Adrenal gland (tissue), 12 donors: ENCODE results near the gene RNF166. TPM values are rescaled to one million over a fixed set of nuclear protein-coding genes. Genes with fewer than 3 reads are reported as not detected.
A peak's percentile ranks its signal among the peaks of the same experiment; 100 is the strongest.

Experiments
- DNase-seq, 7 donors: peaks; one replicate each; pipeline ENCODE4 v3.0.0-alpha.2; 2019 to 2020
- H3K27ac ChIP-seq, 5 donors: fragments of 200-600 bp; sonication (generic) in 4 of 5; 1 replicate in 3 of 5; 2 replicates in 2 of 5; pipeline versions ENCODE4 v1.5.1 to v1.8.0; 2016 to 2020; ENCODE audit warnings: mild to moderate bottlenecking in 1 of 5
- H3K27me3 ChIP-seq: fragments of 200-600 bp; 2 replicates; pipeline ENCODE4 v1.8.0; 2021
- H3K36me3 ChIP-seq, 2 donors: fragments of 200-600 bp; replicated peaks in 1 of 2; 1 replicate in 1 of 2; 2 replicates in 1 of 2; pipeline versions ENCODE4 v1.5.1 to v1.8.0; 2018 to 2022
- H3K4me1 ChIP-seq, 2 donors: fragments of 200-600 bp; replicated peaks in 1 of 2; 1 replicate in 1 of 2; 2 replicates in 1 of 2; pipeline versions ENCODE4 v1.5.1 to v1.8.0; 2018 to 2021
- H3K4me3 ChIP-seq, 4 donors: fragments of 200-600 bp; sonication (generic) in 3 of 4; one replicate each; pipeline ENCODE4 v1.5.1; 2016 to 2018
- H3K9me3 ChIP-seq, 3 donors: fragments of 200-600 bp; sonication (generic) in 1 of 3; replicated peaks in 1 of 3; 1 replicate in 2 of 3; 2 replicates in 1 of 3; pipeline versions ENCODE4 v1.5.1 to v1.8.0; 2016 to 2021
- CTCF ChIP-seq, 6 experiments: fragments of 450-650 bp in 4 of 6; fragments of 200-600 bp in 2 of 6; sonication (generic) in 1 of 6; IDR thresholded peaks; 1 replicate in 5 of 6; 2 replicates in 1 of 6; pipeline versions ENCODE4 v1.5.1 to v1.8.0; 2016 to 2021; ENCODE audit warnings: antibody characterized with exemption in 6 of 6, mild to moderate bottlenecking in 2 of 6, moderate library complexity in 1 of 6
- POLR2A ChIP-seq, 2 donors: fragments of 450-650 bp; IDR thresholded peaks; one replicate each; pipeline ENCODE4 v1.6.1; 2017; ENCODE audit warnings: antibody characterized with exemption in 2 of 2, mild to moderate bottlenecking in 2 of 2, moderate library complexity in 1 of 2
- WGBS, 4 donors: extraction: QIAGEN DNeasy Blood & Tissue Kit in 2 of 4; methylation state at CpG; one replicate each; pipeline versions ENCODE4 v1.1.5 to v1.1.7; 2013 to 2017; 5-methylcytosine and 5-hydroxymethylcytosine counted together
- intact Hi-C, 2 donors: fragments of 100-400 bp; cut with DNase I; formaldehyde crosslinking; loops; one replicate each; pipeline versions ENCODE4 v1.14.1 to v1.15.0; 2022 to 2023
- polyA plus RNA-seq, 3 donors: library from polyadenylated mRNA; stranded (reverse); fragments of 200-250 nt in 2 of 3; fragments of 350-450 nt in 1 of 3; fragmentation: Illumina TruSeq in 1 of 3; extraction: RNeasy Lipid Tissue Mini Kit (QIAGEN cat#74804) in 1 of 3; gene quantifications; one replicate each; pipeline ENCODE4 v1.2.3, GENCODE V29; 2013 to 2014
- total RNA-seq, 9 donors: library from RNA; depleted of rRNA in 4 of 9; stranded (reverse); fragments of >200 nt in 4 of 9; fragments of 120-200 nt in 1 of 9; fragmentation: NEBNext Ultra II Directional in 1 of 9; extraction: Animal tissue kit (Norgen Biotek cat#: 25700) in 1 of 9; gene quantifications; one replicate each; pipeline versions ENCODE4 v1.1.0 to v1.2.4, GENCODE V29; 2013 to 2023
- donor health status: healthy with polysubstance abuse.
- donor health status: Bipolar disorder and iron deficiency.
- donor health status: DM: yes; HTN: yes; CAD: no.
- donor health status: DM: no; HTN: no; CAD: no.
- donor health status: DM: no; HTN: no; CAD: no.
- donor health status: DM: yes; HTN: yes; CAD: no.

The RNF166 gene
- total and polyA plus RNA-seq, 12 donors = 3.0 to 86.3 (median 28.5) TPM

GRCh38 chr16:88749358-88749757, 43.1 kb upstream of the RNF166 start:
- H3K36me3 ChIP-seq = no peaks in the 10 kb centered on the region
- TF ChIP-seq CTCF (IDR thresholded peaks at IDR 0.05) (no peak), POLR2A (IDR thresholded peaks at IDR 0.05) (no peak)
- 96 to 98% (median 97%) methylated on average over 18 to 26 of the region's 26 CpGs for WGBS, 4 donors
- H3K4me3 ChIP-seq = no peak overlapping the region
- no peaks in the 10 kb centered on the region for H3K27me3 ChIP-seq
- peaks cover 0 to 6% of the 10 kb centered on the region in 2 donors for H3K4me1 ChIP-seq
- DNase-seq = no peak
- H3K27ac ChIP-seq = no peak overlapping the region
- H3K9me3 ChIP-seq = no peaks in the 10 kb centered on the region
- intact Hi-C loops = no loop called here

GRCh38 chr16:88748364-88748763, 42.2 kb upstream of the RNF166 start:
- Histone ChIP-seq H3K27ac (no peak overlapping the region), H3K36me3 (no peaks in the 10 kb centered on the region), H3K9me3 (no peaks in the 10 kb centered on the region), H3K27me3 (no peaks in the 10 kb centered on the region), H3K4me1 (peaks cover 0 to 12% of the 10 kb centered on the region in 2 donors), H3K4me3 (no peak overlapping the region)
- 89 to 96% (median 92%) methylated on average over 3 to 12 of the region's 12 CpGs for WGBS, 4 donors
- no peak for DNase-seq
- intact Hi-C loops = no loop called here
- TF ChIP-seq POLR2A (IDR thresholded peaks at IDR 0.05) (no peak), CTCF (IDR thresholded peaks at IDR 0.05) (no peak)

GRCh38 chr16:88747588-88748301, 41.5 kb upstream of the RNF166 start:
- Histone ChIP-seq H3K27me3 (no peaks in the 10 kb centered on the region), H3K36me3 (no peaks in the 10 kb centered on the region), H3K4me1 (peaks cover 0 to 12% of the 10 kb centered on the region in 2 donors), H3K9me3 (no peaks in the 10 kb centered on the region), H3K4me3 (no peak overlapping the region), H3K27ac (no peak overlapping the region)
- no peak for DNase-seq
- TF ChIP-seq POLR2A (IDR thresholded peaks at IDR 0.05) = no peak
- no peak for TF ChIP-seq CTCF (IDR thresholded peaks at IDR 0.05)
- intact Hi-C loops = no loop called here
- WGBS, 4 donors = 87 to 91% (median 89%) methylated on average over 17 to 26 of the region's 26 CpGs

- DNase-seq = peak in 1 of 7 donors; percentile 38
- peak overlapping the region in 1 of 5 donors; percentile 52 for H3K27ac ChIP-seq
- 60 to 78% (median 70%) methylated on average over 5 to 17 of the region's 17 CpGs for WGBS, 4 donors
- H3K9me3 ChIP-seq = no peaks in the 10 kb centered on the region
- no peak overlapping the region for H3K4me3 ChIP-seq
- intact Hi-C loops = no loop called here
- H3K36me3 ChIP-seq = no peaks in the 10 kb centered on the region
- peaks cover 0 to 12% of the 10 kb centered on the region in 2 donors for H3K4me1 ChIP-seq
- TF ChIP-seq POLR2A (IDR thresholded peaks at IDR 0.05) (no peak), CTCF (IDR thresholded peaks at IDR 0.05) (no peak)
- no peaks in the 10 kb centered on the region for H3K27me3 ChIP-seq
These were observed 40.3 kb upstream of the RNF166 start for GRCh38 chr16:88746506-88746905.
